Measurements from ENCODE around the gene PDPK1. TPM values are rescaled to one million over a fixed set of nuclear protein-coding genes. Genes with fewer than 3 reads are reported as not detected.

The PDPK1 gene
- total RNA-seq = 10 to 100 TPM; 23.6 to 37.4 (median 34.2) TPM

DNA sequence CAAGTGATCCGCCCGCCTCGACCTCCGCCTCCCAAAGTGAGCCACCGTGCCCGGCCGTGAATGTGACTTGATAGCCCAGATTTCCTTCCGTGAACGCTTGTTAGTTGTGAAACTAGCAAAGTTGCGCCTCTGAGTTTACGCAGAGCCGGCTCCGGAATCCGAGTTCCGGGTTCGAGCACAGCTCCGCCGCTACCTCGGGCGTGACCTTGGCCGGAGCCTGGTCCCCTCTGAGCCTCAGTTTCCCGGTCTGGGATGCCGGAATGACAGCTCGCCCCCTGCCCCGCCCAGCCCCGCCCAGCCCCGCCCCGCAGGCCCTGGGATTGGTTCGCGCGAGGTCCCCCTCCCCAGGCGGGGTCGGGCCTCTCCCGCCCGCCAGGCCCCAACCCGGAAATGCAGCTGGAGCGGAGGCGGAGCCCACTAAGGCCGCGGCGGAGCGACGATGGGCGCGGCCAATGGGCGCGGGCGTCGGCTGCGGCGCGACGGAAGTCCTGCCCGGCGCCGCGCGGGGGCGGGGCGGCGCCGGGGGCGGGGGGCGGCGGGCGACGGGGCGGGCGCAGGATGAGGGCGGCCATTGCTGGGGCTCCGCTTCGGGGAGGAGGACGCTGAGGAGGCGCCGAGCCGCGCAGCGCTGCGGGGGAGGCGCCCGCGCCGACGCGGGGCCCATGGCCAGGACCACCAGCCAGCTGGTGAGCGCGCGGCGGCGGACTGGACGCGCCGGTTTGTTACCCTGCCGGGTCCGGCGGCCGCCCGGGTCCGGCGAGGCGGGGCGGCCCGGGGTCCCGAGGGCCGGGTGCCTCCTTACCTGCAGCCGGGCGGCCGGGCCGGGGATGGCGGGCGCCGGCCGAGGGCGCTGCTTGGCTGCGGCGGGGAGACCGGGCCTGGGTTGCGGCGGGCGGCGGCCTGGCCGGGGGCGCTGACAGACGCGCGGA, at the start of gene PDPK1:
PDPK1 (plus strand) TSS at position 571 of the 929 bp plus-strand sequence; CDS start at position 663, 92 bp downstream.
- TF ChIP-seq, protein P1, sequence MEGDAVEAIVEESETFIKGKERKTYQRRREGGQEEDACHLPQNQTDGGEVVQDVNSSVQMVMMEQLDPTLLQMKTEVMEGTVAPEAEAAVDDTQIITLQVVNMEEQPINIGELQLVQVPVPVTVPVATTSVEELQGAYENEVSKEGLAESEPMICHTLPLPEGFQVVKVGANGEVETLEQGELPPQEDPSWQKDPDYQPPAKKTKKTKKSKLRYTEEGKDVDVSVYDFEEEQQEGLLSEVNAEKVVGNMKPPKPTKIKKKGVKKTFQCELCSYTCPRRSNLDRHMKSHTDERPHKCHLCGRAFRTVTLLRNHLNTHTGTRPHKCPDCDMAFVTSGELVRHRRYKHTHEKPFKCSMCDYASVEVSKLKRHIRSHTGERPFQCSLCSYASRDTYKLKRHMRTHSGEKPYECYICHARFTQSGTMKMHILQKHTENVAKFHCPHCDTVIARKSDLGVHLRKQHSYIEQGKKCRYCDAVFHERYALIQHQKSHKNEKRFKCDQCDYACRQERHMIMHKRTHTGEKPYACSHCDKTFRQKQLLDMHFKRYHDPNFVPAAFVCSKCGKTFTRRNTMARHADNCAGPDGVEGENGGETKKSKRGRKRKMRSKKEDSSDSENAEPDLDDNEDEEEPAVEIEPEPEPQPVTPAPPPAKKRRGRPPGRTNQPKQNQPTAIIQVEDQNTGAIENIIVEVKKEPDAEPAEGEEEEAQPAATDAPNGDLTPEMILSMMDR (IDR thresholded peaks at IDR 0.05; ENCODE audit: low read depth) = no peak

DNA sequence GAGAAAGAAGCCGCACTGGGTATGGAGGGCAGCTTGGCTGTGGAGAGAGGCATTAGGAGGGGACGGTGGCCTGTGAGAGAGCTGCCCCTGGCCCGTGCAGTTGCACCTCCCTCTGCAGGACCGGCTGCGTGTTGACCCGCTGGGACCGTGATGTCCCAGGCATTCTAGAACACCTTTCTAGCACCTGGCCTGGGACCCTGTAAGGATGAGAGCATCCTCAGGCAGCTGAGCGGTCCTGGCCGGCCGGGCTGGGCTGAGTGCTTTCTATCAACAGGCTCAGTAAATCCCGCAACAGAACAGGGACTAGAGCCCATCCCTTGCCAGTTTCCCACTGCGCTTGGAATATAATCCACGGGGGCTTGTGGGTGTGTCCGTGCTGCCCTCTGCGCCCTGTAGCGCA, 48.2 kb upstream of the PDPK1 start:
- TF ChIP-seq, protein P1 (IDR thresholded peaks at IDR 0.05; ENCODE audit: low read depth) = no peak

DNA sequence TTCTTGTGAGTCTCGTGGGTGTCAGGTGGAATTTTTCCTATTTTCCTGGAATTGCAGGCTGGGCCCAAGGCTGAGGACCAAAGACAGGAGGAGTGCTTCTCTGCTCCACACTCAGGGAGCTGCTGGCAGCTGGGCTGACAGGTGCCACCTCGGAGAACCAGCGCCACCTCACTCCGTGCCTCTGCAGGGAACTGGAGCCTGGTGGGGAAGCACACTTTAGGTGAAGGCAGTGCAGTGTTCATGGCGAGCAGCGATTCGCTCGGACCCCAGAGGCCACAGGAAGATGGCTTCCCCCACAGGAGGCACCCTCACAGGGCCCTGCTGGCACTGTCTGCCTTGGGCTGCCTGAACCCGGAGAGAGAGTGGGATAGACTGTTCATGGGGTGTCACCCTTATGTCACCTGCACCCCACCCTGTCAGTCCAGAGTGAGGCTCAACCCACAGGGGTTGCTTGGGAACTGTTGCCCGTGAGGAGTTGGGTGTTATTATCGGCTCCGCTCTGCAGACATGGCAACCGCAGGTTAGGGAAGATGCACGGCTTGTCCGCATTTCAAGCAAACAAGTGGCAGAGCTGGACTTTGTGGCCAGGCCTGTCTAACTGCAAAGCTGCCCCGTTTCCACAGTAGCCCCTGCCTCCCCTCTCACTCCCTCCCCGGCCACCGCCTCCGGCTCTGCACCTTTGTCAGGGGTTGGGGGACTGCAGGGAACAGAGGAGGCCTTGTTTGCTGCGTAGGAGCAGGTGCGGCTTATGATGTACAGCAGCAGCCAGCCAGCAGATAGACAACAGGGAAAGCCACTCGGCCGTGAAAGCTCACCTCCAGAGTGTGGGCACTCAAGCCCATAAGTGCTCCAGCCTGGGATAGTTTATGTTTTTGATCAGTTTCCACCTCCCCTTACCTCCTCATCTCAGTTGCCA, 47.4 kb upstream of the PDPK1 start:
- TF ChIP-seq, protein P1 (IDR thresholded peaks at IDR 0.05; ENCODE audit: low read depth) = no peak

DNA sequence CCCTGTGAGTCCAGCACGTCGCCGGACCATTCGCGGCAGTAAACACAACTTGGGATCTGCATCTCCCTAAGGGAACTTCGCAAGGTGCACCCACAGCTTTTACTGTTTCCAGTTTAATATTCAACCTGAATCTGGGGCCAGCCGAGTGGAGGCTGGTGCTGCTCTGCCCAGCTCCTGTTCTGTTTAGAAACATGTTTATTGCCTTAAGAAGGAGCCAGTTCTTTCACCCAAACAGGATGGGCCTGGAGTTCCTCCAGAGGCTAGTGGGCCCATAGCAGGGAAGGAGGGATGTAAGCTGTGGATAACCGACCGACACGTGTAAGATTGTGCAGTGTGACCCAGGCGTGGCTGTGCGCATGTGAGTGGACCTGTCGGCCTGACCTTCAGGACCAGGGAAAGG, 45.5 kb upstream of the PDPK1 start:
- TF ChIP-seq, protein P1 (IDR thresholded peaks at IDR 0.05; ENCODE audit: low read depth) = no peak

DNA sequence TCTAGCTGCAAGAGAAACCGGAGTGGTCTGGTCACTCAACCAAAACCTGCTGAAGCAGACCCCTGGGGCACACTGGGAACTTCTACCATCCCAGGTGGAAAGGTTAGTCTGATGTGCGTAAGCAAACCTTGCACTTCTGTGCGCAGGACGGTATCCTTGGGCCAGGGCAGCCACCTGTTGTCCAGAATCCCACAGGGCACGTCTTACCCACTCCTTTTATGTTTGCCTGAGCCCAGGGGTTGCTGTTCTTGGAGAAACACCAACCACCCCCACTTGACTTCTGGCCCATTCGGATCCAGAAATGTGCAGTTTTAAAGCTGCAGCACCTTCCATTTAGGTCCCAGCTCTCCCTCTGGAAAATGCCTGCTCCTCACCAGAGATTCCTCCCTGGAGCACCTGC, 44.2 kb upstream of the PDPK1 start:
- TF ChIP-seq, protein P1 (IDR thresholded peaks at IDR 0.05; ENCODE audit: low read depth) = no peak

DNA sequence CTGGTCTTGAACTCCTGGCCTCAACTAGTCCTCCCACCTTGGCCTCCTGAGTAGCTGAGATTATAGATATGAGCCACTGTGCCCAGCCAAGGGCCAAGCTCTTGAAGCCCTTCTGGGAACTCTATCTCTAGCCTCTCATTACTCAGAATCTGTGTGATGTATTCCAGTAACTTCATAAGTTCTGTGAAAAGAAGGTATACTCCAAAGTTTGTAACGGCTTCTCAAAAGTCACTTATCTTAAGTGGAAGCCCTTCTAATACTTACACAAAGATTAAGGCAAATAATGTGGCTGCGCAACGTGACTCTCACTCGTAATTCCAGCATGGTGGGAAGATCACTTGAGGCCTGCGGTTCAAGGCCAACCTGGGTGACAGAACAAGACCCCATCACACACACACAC, 43.2 kb upstream of the PDPK1 start:
- TF ChIP-seq, protein P1 (IDR thresholded peaks at IDR 0.05; ENCODE audit: low read depth) = no peak

DNA sequence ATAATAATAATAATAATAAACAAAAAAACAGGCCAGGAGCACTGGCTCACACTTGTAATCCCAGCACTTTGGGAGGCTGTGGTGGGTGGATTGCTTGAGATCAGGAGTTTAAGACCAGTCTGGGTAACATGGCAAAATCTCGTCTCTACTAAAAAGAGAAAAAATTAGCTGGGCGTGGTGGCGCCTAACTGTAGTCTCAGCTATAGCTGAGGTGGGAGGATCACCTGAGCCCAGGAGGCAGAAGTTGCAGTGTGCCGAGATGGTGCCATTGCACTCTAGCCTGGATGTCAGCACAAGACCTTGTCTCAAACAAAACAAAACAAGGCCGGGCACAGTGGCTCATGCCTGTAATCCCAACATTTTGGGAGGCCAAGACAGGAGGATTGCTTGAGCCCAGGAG, 42.8 kb upstream of the PDPK1 start:
- TF ChIP-seq, protein P1 (IDR thresholded peaks at IDR 0.05; ENCODE audit: low read depth) = no peak

All from subcutaneous adipose tissue (tissue), 4 donors.